HG03565 (cell line): Measurements from ENCODE around the gene RAB6A.

Experiments
- ATAC-seq: cut with Tn5 transposase; IDR thresholded peaks from one replicate; pipeline ENCODE4 v1.9.1; 2021; ENCODE audit warnings: mild to moderate bottlenecking, moderate library complexity; ENCODE audit not compliant: unreplicated experiment

The RAB6A gene

GRCh38 chr11:73656985-73657384, 103.9 kb downstream of the RAB6A start:
- no peak for ATAC-seq

- no peak for ATAC-seq
Observed at GRCh38 chr11:73655686-73656085, 105.2 kb downstream of the RAB6A start.

GRCh38 chr11:73654482-73655021, 106.3 kb downstream of the RAB6A start:
- ATAC-seq: no peak

DNA sequence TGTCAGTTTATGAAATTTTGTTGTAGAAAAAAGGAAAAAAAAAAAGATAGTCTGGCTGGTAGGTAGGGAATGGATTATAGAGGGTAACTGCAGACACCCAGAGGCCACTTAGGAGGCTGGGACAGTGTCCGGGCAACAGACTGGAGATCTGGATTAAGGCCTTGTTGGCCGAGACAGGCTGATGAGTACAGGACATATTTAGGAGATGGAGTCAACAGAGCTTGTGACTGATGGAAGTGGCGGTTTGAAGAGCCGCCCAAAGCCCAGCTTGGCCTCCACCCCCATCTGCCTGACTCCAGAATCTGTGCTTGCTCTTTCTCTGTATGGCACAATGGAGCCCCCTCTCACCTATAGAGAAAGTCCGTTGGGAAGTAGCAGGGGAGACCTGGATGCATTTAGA, 106.9 kb downstream of the RAB6A start:
- ATAC-seq: no peak

DNA sequence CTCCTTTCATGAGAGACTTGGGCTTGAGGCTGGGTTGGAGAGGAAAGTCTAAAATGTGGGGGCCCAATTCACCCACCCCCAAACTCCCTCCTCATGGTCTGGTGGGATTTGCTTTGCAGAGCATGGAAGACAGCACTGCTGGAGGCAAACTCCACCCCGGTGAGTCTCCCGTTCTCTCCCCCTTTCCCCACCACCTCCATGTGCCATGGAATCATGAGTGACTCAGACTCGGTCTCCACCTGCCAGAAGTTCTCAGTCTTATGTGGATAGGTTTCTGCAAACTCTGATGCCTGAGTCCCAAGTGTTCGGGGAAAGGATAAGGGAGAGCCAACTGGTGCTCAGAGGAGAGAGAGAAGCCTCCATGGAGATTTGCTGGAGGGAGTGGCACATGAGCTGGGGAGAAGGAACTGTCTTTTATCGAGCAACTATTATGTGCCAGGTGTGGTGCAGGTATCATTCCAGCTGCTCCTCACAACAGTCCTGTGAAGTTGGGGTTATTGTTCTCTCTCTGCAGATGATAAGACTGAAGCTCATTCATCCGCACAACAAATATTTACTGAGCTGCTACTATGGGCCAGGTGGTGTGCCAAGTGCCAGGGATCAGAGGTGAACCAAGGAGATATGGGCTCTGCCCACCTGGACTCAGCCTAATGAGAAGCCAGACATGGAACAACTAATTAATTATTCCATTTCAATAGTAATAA, 107.9 kb downstream of the RAB6A start:
- no peak for ATAC-seq

DNA sequence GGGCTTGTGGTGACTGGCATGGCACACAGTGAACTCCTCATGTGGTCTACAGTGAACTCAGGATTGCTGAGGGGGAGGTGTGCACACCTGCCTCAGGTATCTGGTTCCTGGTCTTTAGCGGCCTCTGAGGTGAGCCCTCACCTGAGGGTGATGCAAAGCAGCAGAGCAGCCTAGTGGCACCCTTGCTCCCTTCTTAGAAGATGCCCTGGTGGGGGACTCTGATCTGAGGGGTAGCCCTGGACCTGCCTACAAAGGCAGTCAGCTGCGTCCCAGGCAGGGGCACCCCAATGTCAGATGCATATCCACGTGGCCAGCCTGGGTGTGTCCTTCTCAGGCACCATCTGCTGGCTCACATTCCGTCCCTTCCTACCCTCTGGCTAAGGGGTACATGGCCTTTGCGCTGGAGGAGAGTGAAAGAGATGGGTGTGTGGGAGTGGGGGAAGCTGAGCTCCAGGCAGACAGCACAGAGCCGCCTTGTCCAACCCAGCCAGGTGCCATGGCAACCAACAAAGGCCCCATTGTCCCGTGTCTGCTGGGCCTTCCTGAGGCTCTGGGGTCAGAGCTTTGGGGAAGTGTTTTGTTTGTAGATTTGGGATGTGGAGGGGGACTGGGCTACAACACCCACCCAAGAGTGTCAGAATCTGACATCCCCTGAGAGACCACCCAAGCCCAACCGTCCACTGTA, 108.7 kb downstream of the RAB6A start:
- no peak for ATAC-seq

- ATAC-seq: no peak
Observed at GRCh38 chr11:73651661-73652045, 109.2 kb downstream of the RAB6A start.

- ATAC-seq: no peak
Observed at GRCh38 chr11:73651252-73651651, 109.6 kb downstream of the RAB6A start.

DNA sequence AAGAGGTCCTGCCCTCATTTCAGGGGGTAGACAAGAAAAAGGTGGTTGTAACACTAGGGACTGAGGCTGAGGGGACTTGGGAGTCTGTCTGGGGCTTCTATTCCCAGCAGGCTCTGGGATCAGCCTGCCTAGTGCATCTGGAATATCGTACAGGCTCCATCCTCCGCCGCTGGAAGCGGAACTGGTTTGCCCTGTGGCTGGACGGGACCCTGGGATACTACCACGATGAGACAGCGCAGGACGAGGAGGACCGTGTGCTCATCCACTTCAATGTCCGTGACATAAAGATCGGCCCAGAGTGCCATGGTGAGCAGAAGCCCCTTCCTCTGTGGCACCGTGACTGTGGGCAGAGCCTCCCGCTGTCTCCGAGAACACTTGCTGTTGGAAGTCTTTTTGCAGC, 110.5 kb downstream of the RAB6A start:
- ATAC-seq: no peak

DNA sequence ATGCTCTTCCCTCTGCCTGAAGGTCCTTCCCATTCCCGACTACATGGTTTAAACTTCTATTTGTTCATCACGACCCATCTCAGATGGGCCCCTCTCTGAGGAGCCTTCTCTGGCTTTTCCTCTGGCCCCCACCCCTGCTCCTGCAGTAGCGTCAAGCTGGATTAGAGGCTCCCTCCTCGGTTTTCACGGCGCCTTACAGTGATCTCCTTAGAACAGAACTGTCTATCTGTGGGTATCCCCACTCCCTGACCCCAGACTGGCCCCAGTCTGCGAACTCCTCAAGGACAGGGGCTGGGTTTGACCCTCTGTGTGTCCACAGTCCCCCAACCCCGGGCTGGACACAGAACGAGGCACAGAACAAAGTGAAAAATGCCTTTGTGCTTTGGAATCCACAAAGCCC, 111.7 kb downstream of the RAB6A start:
- ATAC-seq: no peak

- no peak for ATAC-seq
Observed at GRCh38 chr11:73648571-73649046, 112.3 kb downstream of the RAB6A start.

DNA sequence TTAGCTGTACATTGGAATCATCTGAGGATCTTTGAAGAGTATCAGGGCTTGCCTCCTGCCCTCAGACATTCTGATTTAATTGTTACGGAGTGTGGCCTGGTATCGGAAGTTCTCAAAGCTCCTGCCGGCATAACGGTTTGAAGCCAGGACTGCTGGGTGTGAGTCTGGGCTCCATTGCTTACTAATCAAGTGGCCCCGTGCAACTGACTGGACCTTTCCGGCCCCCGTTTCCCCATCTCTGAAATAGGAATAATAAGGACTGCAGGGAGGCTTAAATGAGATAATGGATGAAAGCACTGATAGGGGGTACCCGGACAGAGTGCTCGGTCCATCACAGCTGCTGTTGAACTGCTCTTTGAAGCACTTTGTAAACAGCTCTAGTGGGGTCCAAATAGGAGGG, 112.8 kb downstream of the RAB6A start:
- ATAC-seq: no peak

- peak; percentile 73 for ATAC-seq
Observed at GRCh38 chr11:73647459-73648100, 113.3 kb downstream of the RAB6A start.

- ATAC-seq: no peak
Observed at GRCh38 chr11:73645972-73646631, 114.8 kb downstream of the RAB6A start, which contains the start of gene PLEKHB1. PLEKHB1 (plus strand) TSS chr11:73646581; CDS start chr11:73646609, 28 bp downstream.

- no peak for ATAC-seq
Observed at GRCh38 chr11:73645121-73645969, 115.5 kb downstream of the RAB6A start.

DNA sequence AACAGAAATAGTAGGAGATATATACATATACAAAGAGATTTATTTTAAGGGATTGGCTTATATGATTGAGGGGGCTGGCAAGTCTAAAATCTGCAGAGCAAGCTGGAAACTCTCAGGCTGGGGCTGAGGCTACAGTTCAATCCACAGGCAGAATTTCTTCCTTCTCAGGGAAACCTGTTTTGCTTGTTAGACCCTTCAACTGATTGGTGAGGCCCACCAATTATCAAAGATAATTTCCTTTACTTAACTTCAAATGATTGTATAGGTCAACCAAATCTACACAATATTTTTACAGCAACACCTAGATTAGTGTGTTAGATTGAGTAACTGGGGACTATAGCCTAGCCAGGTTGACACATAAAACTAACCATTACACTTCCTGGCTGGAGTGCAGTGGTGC, 119.2 kb downstream of the RAB6A start:
- ATAC-seq: no peak

DNA sequence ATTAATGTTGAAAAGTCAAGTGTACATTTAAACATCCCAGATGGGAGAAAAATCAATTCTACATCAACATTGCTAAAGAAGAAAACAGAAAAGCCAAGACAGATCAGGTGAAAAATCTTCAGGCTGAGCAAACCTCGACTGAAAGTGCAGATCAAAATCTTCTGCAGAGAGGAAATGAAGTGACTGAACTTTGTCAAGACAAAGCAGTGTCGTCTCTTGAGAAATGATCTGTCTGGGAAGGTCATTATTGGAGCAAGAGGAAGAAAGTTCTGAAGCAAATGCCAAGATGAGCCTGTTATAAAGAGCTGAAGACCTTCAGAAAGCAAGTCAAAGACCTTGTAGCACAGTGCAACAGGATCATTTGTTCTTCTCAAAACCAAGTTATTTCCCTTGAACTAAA, 120.3 kb downstream of the RAB6A start:
- ATAC-seq: no peak

GRCh38 chr11:73637012-73637411, 123.9 kb downstream of the RAB6A start:
- no peak for ATAC-seq

DNA sequence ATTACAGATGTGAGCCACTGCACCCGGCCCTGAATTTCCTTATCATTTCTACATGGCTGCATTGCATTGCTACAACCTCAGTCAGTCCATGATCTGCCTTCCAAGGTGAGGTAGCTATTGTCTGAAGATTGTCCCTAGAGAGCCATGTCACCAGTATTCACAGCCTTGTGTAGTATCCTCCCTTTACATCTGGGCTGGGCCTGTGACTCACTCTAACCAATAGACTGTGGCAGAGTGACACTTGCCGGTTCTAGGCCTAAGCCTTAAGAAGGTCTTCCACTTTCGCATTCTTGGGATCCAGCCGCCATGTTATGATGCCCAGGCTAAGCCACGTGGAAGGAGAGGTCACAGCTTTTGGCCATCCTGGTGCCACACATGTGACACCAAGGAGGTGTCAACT, 124.6 kb downstream of the RAB6A start:
- ATAC-seq: no peak

GRCh38 chr11:73635721-73636120, 125.2 kb downstream of the RAB6A start:
- no peak for ATAC-seq
